H1 (cell line): ENCODE measurements around the gene FLT4. TPM values are rescaled to one million over a fixed set of nuclear protein-coding genes. Genes with fewer than 3 reads are reported as not detected.

Experiments
- FOSL1 ChIP-seq: IDR thresholded peaks from 2 replicates; pipeline ENCODE4 v1.6.1; 2011; ENCODE audit warnings: mild to moderate bottlenecking, low read depth, low read length, moderate library complexity; ENCODE audit not compliant: insufficient read depth
- HDAC6 ChIP-seq: IDR thresholded peaks from one replicate; pipeline ENCODE4 v1.7.1; 2012; ENCODE audit warnings: low read depth, mild to moderate bottlenecking, inconsistent platforms, low read length, moderate library complexity
- polyA plus RNA-seq, 7 experiments: library from polyadenylated mRNA; depleted of rRNA in 3 of 7; stranded (reverse) in 5 of 7; unstranded in 2 of 7; fragments of >200 nt in 5 of 7; fragments of 200-250 nt in 2 of 7; gene quantifications; 1 replicate in 5 of 7; 2 replicates in 1 of 7; 4 replicates in 1 of 7; pipeline versions ENCODE4 v1.2.1 to v1.2.3, GENCODE V29; 2011 to 2013; ENCODE audit warnings: missing spikeins in 2 of 7, mixed read lengths in 2 of 7
- total RNA-seq: library from RNA; stranded (reverse); fragmentation: NEBNext Ultra II Directional; extraction: Animal tissue kit (Norgen Biotek cat#: 25700); gene quantifications from 2 replicates; pipeline ENCODE4 v1.2.1, GENCODE V29; 2021

FLT4 gene
- total and polyA plus RNA-seq, 2 of the 8 experiments (the other 6 are each of a cell fraction or from before 2014, with no cell fraction given), result 6.5 to 7.7 TPM

DNA sequence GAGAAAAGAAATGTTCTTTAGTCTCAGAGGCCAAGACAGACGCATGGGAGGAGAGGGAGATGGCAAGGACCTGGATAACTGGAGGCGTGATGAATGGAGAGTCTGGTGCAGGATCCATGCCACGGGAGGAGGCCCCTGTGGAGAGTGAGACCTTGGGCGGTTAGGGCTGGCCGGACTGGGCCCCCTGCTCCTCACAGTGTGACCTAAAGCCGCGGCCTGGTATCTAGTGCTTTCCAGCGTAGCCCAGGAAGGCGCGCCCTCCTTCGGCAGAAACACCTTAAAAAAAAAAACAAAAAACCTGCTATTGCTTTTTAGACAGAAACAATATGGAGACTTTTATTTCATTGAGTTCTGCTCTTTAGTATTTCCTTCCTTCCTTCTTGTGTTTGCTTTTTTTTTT, 91.2 kb downstream of the FLT4 start (continued):
- TF ChIP-seq FOSL1 (no peak), HDAC6 (no peak)
- TF ChIP-seq, all 59 proteins: peak for 0
